BE2C (cell line): ENCODE results near the gene ATP6V0E2.

Experiments
- DNase-seq: peaks from one replicate; pipeline ENCODE4 v3.0.0-alpha.2; 2020
- H3K27me3 ChIP-seq: fragments of 250-450 bp; sonication (Bioruptor Pico); 2 replicates; pipeline ENCODE4 v1.5.1; 2020; ENCODE audit warnings: mild to moderate bottlenecking
- H3K36me3 ChIP-seq: fragments of 250-450 bp; sonication (Bioruptor Pico); 2 replicates; pipeline ENCODE4 v1.5.1; 2020; ENCODE audit warnings: mild to moderate bottlenecking
- H3K4me1 ChIP-seq: fragments of 250-450 bp; sonication (Bioruptor Pico); 2 replicates; pipeline ENCODE4 v1.5.1; 2020
- H3K4me3 ChIP-seq: 2 replicates; pipeline ENCODE4 v1.5.1; 2011; ENCODE audit warnings: low read depth, low read length
- H3K9me3 ChIP-seq: fragments of 250-450 bp; sonication (Bioruptor Pico); 2 replicates; pipeline ENCODE4 v1.5.1; 2020
- TF ChIP-seq, protein P1 (sequence below): IDR thresholded peaks from 2 replicates; pipeline ENCODE4 v1.5.1; 2012; ENCODE audit warnings: mild to moderate bottlenecking, low read depth, low read length

The ATP6V0E2 gene

DNA sequence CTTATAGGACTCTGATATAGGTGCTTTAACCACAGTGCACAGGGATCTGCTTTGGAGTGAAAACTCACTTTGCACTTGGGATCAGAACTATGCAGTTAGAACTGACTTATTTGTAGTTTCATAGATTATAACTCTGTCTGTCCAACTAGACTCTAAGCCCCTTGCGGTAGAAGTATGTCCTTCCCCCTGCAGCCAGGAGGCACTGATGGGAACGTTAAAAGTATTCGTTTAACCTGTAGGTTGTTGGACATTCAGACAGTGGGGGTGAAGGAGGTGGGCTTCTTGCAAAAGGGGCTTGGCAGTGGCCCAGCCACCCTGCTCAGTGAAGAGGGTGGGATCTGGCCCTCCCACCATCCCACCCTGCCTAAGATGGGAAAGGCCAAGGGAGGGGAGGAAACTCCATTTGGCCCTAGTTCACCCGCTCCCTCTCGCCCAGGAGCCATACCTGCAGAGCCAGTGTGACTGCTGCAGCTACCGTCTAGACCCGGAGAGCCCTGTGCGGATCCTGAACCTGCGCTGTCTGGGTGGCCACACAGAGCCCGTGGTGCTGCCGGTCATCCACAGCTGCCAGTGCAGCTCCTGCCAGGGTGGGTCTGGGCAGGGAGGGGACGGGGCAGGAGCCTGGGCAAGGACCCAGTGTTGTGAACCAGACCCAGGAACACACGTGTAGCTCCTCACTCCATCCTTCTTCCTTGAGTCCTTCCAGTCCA is 41.3 kb upstream of the ATP6V0E2 start:
- peaks cover 6% of the 10 kb centered on the region; the same call in 1 of the 2 replicates for H3K4me1 ChIP-seq
- H3K9me3 ChIP-seq = no peaks in the 10 kb centered on the region
- no peaks in the 10 kb centered on the region for H3K36me3 ChIP-seq
- no peak overlapping the region for H3K4me3 ChIP-seq
- TF ChIP-seq, protein P1, sequence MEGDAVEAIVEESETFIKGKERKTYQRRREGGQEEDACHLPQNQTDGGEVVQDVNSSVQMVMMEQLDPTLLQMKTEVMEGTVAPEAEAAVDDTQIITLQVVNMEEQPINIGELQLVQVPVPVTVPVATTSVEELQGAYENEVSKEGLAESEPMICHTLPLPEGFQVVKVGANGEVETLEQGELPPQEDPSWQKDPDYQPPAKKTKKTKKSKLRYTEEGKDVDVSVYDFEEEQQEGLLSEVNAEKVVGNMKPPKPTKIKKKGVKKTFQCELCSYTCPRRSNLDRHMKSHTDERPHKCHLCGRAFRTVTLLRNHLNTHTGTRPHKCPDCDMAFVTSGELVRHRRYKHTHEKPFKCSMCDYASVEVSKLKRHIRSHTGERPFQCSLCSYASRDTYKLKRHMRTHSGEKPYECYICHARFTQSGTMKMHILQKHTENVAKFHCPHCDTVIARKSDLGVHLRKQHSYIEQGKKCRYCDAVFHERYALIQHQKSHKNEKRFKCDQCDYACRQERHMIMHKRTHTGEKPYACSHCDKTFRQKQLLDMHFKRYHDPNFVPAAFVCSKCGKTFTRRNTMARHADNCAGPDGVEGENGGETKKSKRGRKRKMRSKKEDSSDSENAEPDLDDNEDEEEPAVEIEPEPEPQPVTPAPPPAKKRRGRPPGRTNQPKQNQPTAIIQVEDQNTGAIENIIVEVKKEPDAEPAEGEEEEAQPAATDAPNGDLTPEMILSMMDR = peak; percentile 24
- no peak for DNase-seq
- no peaks in the 10 kb centered on the region for H3K27me3 ChIP-seq

DNA sequence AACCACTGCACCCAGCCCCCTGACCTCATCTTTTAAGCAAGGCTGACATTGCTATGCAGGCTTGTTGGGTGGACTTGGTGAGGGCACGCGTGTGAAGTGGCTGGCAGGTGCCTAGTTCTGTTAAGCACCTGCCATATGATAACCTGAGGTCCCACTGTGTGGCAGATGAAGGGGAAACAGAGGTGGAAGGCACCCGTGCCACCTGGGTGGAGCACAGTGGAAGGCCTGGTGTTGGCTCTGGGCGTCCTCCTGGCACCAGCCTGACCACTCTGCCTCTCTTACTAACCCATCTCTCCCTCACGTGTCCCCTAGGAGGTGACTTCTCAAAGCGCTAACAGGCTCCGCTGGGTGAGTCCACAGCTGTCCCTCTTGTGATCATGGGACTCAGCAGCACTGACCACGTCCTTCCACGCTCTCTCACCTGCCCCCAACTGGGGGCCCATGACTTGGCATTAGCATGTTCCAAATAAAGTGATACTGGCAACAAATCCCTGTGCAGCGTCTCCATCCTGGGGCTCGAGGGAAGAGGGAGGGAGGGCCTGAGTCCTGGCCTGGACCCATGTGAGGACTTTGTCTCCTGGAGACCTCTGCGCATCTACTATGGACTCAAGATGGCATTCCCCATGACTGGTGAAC is 40.2 kb upstream of the ATP6V0E2 start:
- no peaks in the 10 kb centered on the region for H3K27me3 ChIP-seq
- TF ChIP-seq, protein P1 = no peak
- no peak overlapping the region for H3K4me3 ChIP-seq
- peaks cover 3% of the 10 kb centered on the region for H3K4me1 ChIP-seq
- no peaks in the 10 kb centered on the region for H3K9me3 ChIP-seq
- DNase-seq = no peak
- H3K36me3 ChIP-seq = no peaks in the 10 kb centered on the region

DNA sequence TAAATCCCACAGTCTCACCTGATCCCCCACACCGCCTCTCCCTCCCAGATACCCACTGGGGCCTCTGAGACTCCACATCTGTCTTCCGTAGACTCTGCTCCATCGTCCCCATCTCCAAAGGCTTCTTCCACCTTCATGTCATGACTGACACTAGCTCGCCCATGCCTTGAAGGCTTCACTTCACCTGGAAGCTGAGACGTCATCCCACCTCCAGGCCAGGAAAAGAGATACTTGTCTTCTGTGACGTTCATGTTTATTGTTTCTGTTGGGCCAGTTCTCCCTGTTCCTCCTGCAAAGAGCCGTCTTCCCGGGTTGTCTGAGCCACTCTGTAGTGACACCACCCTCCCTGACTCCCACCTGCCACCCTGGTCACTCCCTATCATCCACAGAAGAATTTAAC is 39.2 kb upstream of the ATP6V0E2 start:
- TF ChIP-seq, protein P1 = no peak
- no peak overlapping the region for H3K4me3 ChIP-seq
- no peaks in the 10 kb centered on the region for H3K9me3 ChIP-seq
- DNase-seq = no peak
- H3K36me3 ChIP-seq = no peaks in the 10 kb centered on the region
- H3K4me1 ChIP-seq = peaks cover 3% of the 10 kb centered on the region
- no peaks in the 10 kb centered on the region for H3K27me3 ChIP-seq

DNA sequence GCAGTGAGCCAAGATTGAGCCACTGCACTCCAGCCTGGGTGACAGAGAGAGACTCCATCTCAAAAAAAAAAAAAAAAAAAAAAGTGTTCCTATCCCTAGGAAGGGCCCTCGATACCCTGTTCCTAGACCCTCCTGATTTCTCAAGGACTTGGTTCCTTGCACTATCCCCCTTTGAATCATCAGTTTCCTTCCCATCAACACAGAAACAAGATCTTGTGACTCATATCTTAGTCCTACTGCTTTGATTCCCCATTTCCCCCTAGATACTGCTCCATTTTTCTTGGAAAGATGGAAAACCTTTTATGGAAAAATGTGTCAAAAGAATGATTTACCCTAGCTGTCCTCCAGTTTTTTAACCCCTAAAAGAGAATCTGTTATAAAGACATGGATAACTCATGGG is 37.3 kb upstream of the ATP6V0E2 start:
- TF ChIP-seq, protein P1 = no peak
- no peak for DNase-seq
- no peaks in the 10 kb centered on the region for H3K36me3 ChIP-seq
- peaks cover 3% of the 10 kb centered on the region for H3K4me1 ChIP-seq
- H3K9me3 ChIP-seq = no peaks in the 10 kb centered on the region
- H3K27me3 ChIP-seq = no peaks in the 10 kb centered on the region
- H3K4me3 ChIP-seq = no peak overlapping the region

DNA sequence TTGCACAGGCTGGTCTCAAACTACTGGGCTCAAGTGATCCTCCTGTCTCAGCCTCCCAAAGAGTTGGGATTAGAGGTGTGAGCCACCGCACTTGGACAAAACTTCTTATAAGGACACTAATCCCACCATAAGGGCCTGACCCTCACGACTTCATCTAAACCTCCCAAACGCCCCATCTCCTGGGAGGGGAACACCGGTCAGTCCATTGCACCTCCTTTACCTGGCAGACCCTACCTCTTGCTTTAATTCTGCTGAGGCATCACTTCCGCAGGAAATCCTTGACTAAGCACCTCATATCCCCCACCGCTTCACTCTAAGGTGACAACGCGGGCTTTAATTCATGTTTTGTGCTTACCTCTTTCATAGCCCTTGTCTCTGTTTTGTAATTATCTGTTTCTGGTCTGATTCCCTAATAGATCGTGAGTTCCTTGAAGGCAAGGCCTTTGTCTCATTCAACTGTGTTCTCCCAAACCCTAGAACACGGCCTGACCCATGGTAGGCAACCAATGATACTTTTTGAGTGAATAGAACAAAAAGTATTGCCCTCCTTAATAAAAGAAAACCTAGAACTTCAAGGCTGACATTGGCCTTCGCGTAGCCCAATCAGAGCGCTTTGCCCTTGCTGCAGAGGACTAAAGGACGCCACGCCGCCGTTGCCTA is 36.1 kb upstream of the ATP6V0E2 start:
- H3K4me1 ChIP-seq = peaks cover 3% of the 10 kb centered on the region
- no peaks in the 10 kb centered on the region for H3K36me3 ChIP-seq
- H3K9me3 ChIP-seq = no peaks in the 10 kb centered on the region
- H3K4me3 ChIP-seq = no peak overlapping the region
- TF ChIP-seq, protein P1 = no peak
- no peaks in the 10 kb centered on the region for H3K27me3 ChIP-seq
- no peak for DNase-seq
